ENCODE measurements around the gene HNRNPF.

- TF ChIP-seq CTCF (IDR thresholded peaks at IDR 0.05) (no peak), POLR2A (IDR thresholded peaks at IDR 0.05) (no peak)
These were observed 12.2 kb upstream of the HNRNPF start for GRCh38 chr10:43421201-43421507.
